IMR-90 (cell line): ENCODE data around the gene ZC3H7B. TPM values are rescaled to one million over a fixed set of nuclear protein-coding genes. Genes with fewer than 3 reads are reported as not detected.

Experiments used
- ATAC-seq: fragments of 200-7000 bp; cut with Tn5 transposase; 2 replicates; pipeline ENCODE4 v1.9.1; 2020; ENCODE audit warnings: low read depth, mild to moderate bottlenecking, moderate library complexity
- BruUV-seq: library from RNA; stranded (reverse); fragments of 400-500 nt; replicated peaks from 2 replicates; lab custom pipeline; 2021; lab: Mats Ljungman, UMichigan
- CTCF ChIA-PET: fragments of 300-600 bp; formaldehyde crosslinking; extraction: SDS; loops from one replicate; lab custom pipeline; 2021; ENCODE audit warnings: antibody characterized with exemption; lab: Yijun Ruan, JAX
- POLR2A ChIA-PET: fragments of 300-600 bp; sonication (Branson Sonifier 250); formaldehyde crosslinking; loops from one replicate; lab custom pipeline; 2022; ENCODE audit warnings: antibody characterized with exemption; ENCODE audit not compliant: unreplicated experiment; lab: Charles Lee
- DNase-seq: peaks from one replicate; pipeline ENCODE4 v3.0.0; 2013
- H2AFZ ChIP-seq: replicated peaks from 2 replicates; pipeline ENCODE3; 2013; ENCODE audit warnings: low read length, mild to moderate bottlenecking; ENCODE audit not compliant: poor library complexity
- H2AK5ac ChIP-seq: 2 replicates; pipeline ENCODE4 v1.6.1; 2013; ENCODE audit warnings: low read depth, low read length, inconsistent platforms
- H2AK9ac ChIP-seq: replicated peaks from 2 replicates; pipeline ENCODE3; 2013; ENCODE audit warnings: mild to moderate bottlenecking, low read depth, low read length, moderate library complexity; ENCODE audit not compliant: poor library complexity
- H2BK120ac ChIP-seq: 2 replicates; pipeline ENCODE4 v1.6.1; 2013; ENCODE audit warnings: low read depth, low read length, inconsistent platforms
- H2BK15ac ChIP-seq: 3 replicates; pipeline ENCODE4 v1.6.1; 2013; ENCODE audit warnings: low read depth, low read length, inconsistent platforms
- H2BK20ac ChIP-seq: 2 replicates; pipeline ENCODE4 v1.6.1; 2013; ENCODE audit warnings: low read depth, mild to moderate bottlenecking, inconsistent platforms, low read length, moderate library complexity
- H2BK5ac ChIP-seq: 2 replicates; pipeline ENCODE4 v1.6.1; 2013; ENCODE audit warnings: mild to moderate bottlenecking, low read depth, low read length, inconsistent platforms; ENCODE audit not compliant: poor library complexity, severe bottlenecking
- H3K14ac ChIP-seq: replicated peaks from 2 replicates; pipeline ENCODE4 v1.6.1; 2013; ENCODE audit warnings: low read depth, low read length, inconsistent platforms
- H3K18ac ChIP-seq: 2 replicates; pipeline ENCODE4 v1.6.1; 2013; ENCODE audit warnings: low read depth, low read length, control low read depth
- H3K23ac ChIP-seq: 2 replicates; pipeline ENCODE4 v1.6.1; 2013; ENCODE audit warnings: low read depth, low read length, inconsistent platforms
- H3K27ac ChIP-seq: 2 replicates; pipeline ENCODE4 v1.5.1; 2013; ENCODE audit warnings: mild to moderate bottlenecking, control low read depth, low read length; ENCODE audit not compliant: insufficient read depth
- H3K27me3 ChIP-seq: 2 replicates; pipeline ENCODE4 v1.6.1; 2013; ENCODE audit warnings: low read length; ENCODE audit not compliant: control insufficient read depth, insufficient read depth
- H3K36me3 ChIP-seq: 2 replicates; pipeline ENCODE4 v1.6.1; 2013; ENCODE audit warnings: low read length, mixed read lengths; ENCODE audit not compliant: control insufficient read depth, insufficient read depth
- H3K4ac ChIP-seq: 2 replicates; pipeline ENCODE4 v1.6.1; 2013; ENCODE audit warnings: low read depth, low read length, inconsistent platforms
- H3K4me1 ChIP-seq: 2 replicates; pipeline ENCODE4 v1.6.1; 2013; ENCODE audit warnings: low read length, mixed read lengths; ENCODE audit not compliant: control insufficient read depth, insufficient read depth
- H3K4me2 ChIP-seq: 2 replicates; pipeline ENCODE4 v1.6.1; 2013; ENCODE audit warnings: low read depth, mild to moderate bottlenecking, control low read depth, low read length, moderate library complexity
- H3K4me3 ChIP-seq: 2 replicates; pipeline ENCODE4 v1.5.1; 2013; ENCODE audit warnings: low read depth, mild to moderate bottlenecking, control low read depth, low read length, moderate library complexity; ENCODE audit not compliant: insufficient read depth
- H3K56ac ChIP-seq: 2 replicates; pipeline ENCODE4 v1.6.1; 2013; ENCODE audit warnings: low read length, inconsistent platforms; ENCODE audit not compliant: insufficient read depth; ENCODE audit errors: extremely low read depth
- H3K79me1 ChIP-seq, 2 experiments: 2 replicates each; pipeline ENCODE4 v1.6.1; 2013; ENCODE audit warnings: low read length in 2 of 2, inconsistent platforms in 1 of 2, low read depth in 1 of 2
- H3K9ac ChIP-seq: 2 replicates; pipeline ENCODE4 v1.6.1; 2013; ENCODE audit warnings: low read depth, low read length, control low read depth
- H3K9me1 ChIP-seq: 2 replicates; pipeline ENCODE4 v1.6.1; 2013; ENCODE audit warnings: low read length, inconsistent platforms; ENCODE audit not compliant: insufficient read depth
- H3K9me3 ChIP-seq: 2 replicates; pipeline ENCODE4 v1.6.1; 2013; ENCODE audit warnings: low read length; ENCODE audit not compliant: control insufficient read depth, insufficient read depth
- H4K20me1 ChIP-seq: 2 replicates; pipeline ENCODE4 v1.6.1; 2013; ENCODE audit warnings: low read length, inconsistent platforms; ENCODE audit not compliant: insufficient read depth
- H4K5ac ChIP-seq: 2 replicates; pipeline ENCODE4 v1.6.1; 2013; ENCODE audit warnings: mild to moderate bottlenecking, low read depth, low read length, control low read depth
- H4K8ac ChIP-seq, 2 experiments: 2 replicates each; pipeline ENCODE4 v1.6.1; 2013; ENCODE audit warnings: low read depth in 2 of 2, low read length in 2 of 2, control low read depth in 1 of 2, inconsistent platforms in 1 of 2
- H4K91ac ChIP-seq: 2 replicates; pipeline ENCODE4 v1.6.1; 2013; ENCODE audit warnings: low read depth, low read length, inconsistent platforms; ENCODE audit not compliant: insufficient read depth
- MAFK ChIP-seq: IDR thresholded peaks from 2 replicates; pipeline ENCODE4 v1.6.1; 2012; ENCODE audit warnings: low read depth, low read length, improper control_type of control experiment
- RFX5 ChIP-seq: IDR thresholded peaks from 2 replicates; pipeline ENCODE4 v1.8.0; 2012; ENCODE audit warnings: low read depth, mild to moderate bottlenecking, low read length, moderate library complexity
- WGBS, 2 experiments: methylation state at CpG; one replicate each; pipeline versions ENCODE4 v1.1.5 to v1.1.7; 2013; ENCODE audit warnings: missing lambda C conversion rate in 2 of 2; ENCODE audit not compliant: insufficient read length in 1 of 2; ENCODE audit errors: extremely low coverage in 2 of 2; 5-methylcytosine and 5-hydroxymethylcytosine counted together
- dilution Hi-C: fragments of 300-500 bp; cut with HindIII; formaldehyde crosslinking; loops from one replicate; pipeline ENCODE4 v1.14.3; 2018; ENCODE audit warnings: low sequenced_read_pairs; ENCODE audit not compliant: unreplicated experiment
- in situ Hi-C: fragments of 300-500 bp; cut with MboI; formaldehyde crosslinking; loops from 3 replicates; pipeline ENCODE4 v1.14.3; 2019; ENCODE audit warnings: low sequenced_read_pairs, inconsistent platforms, mixed read lengths
- intact Hi-C: fragments of 100-400 bp; cut with micrococcal nuclease; formaldehyde crosslinking; loops from 2 replicates; pipeline ENCODE4 v1.10.0; 2022
- polyA plus RNA-seq, 3 experiments: library from polyadenylated mRNA; depleted of rRNA; stranded (reverse); fragments of >200 nt; gene quantifications; 2 replicates each; pipeline ENCODE4 v1.2.3, GENCODE V29; 2012; ENCODE audit warnings: low replicate concordance in 1 of 3
- total RNA-seq: library from RNA; depleted of rRNA; stranded (reverse); fragments of >200 nt; gene quantifications from 2 replicates; pipeline ENCODE4 v1.2.3, GENCODE V29; 2012

The ZC3H7B gene
- total and polyA plus RNA-seq, 2 of the 4 experiments (the other 2 are of a cell fraction), result 37.6 to 72.3 TPM

DNA sequence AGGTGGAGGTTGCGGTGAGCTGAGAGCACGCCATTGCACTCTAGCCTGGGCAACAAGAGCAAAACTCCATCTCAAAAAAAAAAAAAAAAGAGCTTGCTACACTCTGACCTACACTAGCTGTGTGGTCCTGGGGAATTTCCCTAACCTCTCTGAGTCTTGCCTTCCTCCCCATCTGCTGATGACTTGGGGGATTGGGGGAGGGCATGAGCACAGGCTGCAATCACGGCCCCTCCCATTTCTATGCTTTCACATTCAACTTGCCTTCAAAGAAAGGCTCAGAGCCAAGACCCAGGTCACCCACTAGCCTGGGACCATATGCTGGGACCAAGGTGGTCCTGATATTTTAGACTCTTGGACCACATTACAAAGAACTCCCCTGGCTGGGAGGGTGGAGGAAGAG lies 40.7 kb downstream of the ZC3H7B start:
- WGBS, 2 experiments, result no CpG with 5 or more reads among the region's 3 CpGs
- H3K36me3 ChIP-seq, result peaks cover 78% of the 10 kb centered on the region

More for the DNA sequence above, 40.7 kb downstream of the ZC3H7B start:
- Histone ChIP-seq H2BK20ac (no peak overlapping the region), H4K20me1 (0 out of 2 replicates have a peak, but pooled peaks cover 4% of the 10 kb centered on the region), H3K18ac (no peak overlapping the region), H3K23ac (no peak overlapping the region), H3K4ac (no peak overlapping the region), H4K5ac (no peak overlapping the region), H2AK9ac (no peak overlapping the region), H3K56ac (no peak overlapping the region), H3K27me3 (no peaks in the 10 kb centered on the region), H2AFZ (no peak overlapping the region), H3K4me1 (no peaks in the 10 kb centered on the region), H3K14ac (no peak overlapping the region), H3K79me1 (peaks cover 13 to 56% of the 10 kb centered on the region in 2 experiments), H2BK5ac (no peak overlapping the region), H3K4me3 (no peak overlapping the region), H3K9me3 (no peaks in the 10 kb centered on the region), H2BK15ac (no peak overlapping the region), H3K9me1 (no peaks in the 10 kb centered on the region; the same call in 1 of the 2 replicates), H4K91ac (no peak overlapping the region), H3K9ac (no peak overlapping the region), H3K4me2 (no peak overlapping the region), H2AK5ac (no peak overlapping the region), H2BK120ac (no peak overlapping the region), H4K8ac (no peak overlapping the region), H3K27ac (no peak overlapping the region)
- peak; percentile 36 for DNase-seq
- dilution Hi-C loops (no loop called here), in situ Hi-C loops (no loop called here), intact Hi-C loops (no loop called here)
- ChIA-PET CTCF (no interaction called here), POLR2A (no interaction called here)
- TF ChIP-seq MAFK (no peak), RFX5 (no peak)
- no peak for ATAC-seq
- BruUV-seq, result no TSS peak
